NCI-H345 treated with DMSO at 0.1 percent for 48 hours (cell line): ENCODE data around the gene LARGE1.

Experiments
- DNase-seq: peaks from one replicate; lab custom pipeline; 2025; ENCODE audit not compliant: unreplicated experiment; lab: John Stamatoyannopoulos, UW

LARGE1 gene

GRCh38 chr22:33914131-33914530 is 6.1 kb downstream of the LARGE1 start:
- DNase-seq, result no peak

- no peak for DNase-seq
Measured at GRCh38 chr22:33913188-33913587, 7.1 kb downstream of the LARGE1 start.

- DNase-seq, result no peak
Measured at GRCh38 chr22:33909911-33910310, 10.4 kb downstream of the LARGE1 start.

DNA sequence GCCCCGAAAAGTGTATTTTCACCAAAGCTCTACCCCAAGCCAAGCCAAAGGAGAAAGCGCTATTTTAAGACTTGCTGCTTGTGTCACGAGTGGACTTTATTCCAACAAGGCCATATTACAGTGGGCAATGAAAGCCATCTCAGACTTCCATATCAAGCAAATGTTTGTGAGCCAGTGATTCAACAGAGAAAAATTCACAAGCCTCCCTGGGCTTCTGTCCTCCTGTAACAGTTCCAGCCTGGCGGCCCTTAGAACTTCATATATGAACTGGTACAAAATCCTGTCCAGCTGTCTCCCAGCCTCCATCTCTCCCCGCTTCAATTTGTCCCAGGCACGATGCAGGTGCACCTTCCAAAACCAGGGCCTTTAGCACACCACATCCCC is 11.2 kb downstream of the LARGE1 start:
- no peak for DNase-seq

DNA sequence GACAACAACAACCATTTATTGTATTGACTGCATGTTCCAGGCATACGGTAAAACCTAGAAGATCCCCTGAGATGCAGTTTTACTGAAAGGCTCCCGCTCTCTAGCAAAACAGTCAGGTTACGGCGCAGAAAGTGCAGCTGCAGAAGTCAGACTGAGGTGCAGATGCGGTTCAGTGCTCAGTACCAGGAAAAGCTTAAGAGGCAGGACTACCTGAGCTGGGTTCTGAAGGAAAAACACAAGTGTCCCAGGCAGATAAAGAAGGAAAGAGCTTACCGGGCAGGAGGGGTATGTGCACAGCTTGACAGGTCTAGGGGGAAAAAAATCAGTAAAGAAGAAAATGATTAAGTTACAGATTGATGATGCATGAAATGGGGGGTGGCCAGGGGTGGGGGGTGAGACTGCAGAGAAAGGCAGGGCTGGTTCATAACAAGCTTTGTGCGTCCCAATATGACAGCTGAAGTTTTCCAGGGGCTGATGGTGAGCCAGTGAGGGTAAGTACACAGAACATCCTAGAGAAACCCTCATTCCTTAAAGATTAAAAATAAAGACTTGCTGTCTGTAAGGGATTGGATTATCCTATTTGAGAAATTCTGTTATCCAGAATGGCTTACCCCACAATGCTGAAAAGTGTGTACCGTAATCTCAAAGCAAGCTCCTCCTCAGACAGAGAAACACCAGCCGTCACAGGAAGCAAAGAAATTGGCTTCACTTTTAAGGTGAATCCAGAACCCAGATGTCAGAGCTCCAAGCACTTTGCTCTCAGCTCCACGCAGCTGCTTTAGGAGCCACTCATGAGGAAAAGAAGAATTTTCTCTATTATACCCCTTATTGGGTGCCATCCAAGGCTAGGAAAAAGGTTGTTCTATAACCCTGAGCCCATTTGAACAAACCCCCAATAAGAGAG is 11.9 kb downstream of the LARGE1 start:
- DNase-seq, result no peak

DNA sequence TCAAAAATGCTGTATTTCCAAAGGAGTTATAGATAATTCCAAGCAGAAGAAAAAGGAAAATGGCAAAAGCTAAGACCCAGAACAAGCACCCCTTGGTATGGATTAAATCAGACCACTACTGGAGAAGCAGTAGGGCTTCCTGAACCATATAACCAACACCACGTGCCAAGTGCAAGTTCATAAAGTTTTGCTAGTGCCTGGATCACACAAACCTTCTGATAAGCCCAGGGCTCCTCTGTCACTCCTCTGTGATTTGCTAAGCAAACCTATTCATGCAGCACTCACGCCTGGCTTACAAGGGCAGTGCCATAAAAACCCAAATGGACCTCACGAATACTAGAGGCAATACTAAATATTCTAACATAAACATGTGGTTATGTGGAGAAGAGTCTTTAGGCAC is 13.3 kb downstream of the LARGE1 start:
- no peak for DNase-seq

- no peak for DNase-seq
Measured at GRCh38 chr22:33906475-33906874, 13.8 kb downstream of the LARGE1 start.

DNA sequence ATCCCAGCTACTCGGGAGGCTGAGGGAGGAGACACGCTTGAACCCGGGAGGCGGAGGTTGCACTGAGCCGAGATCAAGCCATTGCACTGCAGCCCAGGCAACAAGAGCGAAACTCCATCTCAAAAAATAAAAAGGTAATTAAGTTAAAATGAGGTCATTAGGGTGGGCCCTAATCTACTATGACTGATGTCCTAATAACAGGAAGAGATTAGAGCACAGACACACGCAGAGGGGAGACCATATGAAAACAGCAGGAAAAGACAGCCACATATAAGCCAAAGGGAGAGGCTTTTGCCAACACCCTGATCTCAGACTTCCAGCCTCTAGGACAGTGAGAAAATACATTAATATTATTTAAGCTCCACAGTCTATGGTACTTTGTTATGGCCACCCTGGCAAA is 17.3 kb downstream of the LARGE1 start:
- DNase-seq, result no peak

DNA sequence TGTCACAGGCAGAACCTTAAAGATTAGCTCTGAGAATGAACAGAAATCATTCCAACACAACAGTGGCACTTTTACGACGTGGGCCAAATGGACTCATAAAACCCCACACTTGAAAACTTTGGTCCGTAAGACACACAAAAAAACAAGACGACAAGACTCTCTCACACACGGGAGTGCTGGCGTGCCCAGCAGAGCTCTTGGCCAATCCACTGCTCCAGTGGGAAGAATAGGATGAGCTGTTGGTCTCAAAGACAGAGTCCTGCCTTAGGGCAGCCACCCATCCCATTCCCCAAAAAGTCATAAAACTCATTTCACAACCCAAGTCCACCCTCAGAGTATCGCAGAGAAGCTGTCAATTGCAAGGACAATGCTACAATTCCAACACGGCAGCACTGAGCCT is 18.2 kb downstream of the LARGE1 start:
- no peak for DNase-seq

DNA sequence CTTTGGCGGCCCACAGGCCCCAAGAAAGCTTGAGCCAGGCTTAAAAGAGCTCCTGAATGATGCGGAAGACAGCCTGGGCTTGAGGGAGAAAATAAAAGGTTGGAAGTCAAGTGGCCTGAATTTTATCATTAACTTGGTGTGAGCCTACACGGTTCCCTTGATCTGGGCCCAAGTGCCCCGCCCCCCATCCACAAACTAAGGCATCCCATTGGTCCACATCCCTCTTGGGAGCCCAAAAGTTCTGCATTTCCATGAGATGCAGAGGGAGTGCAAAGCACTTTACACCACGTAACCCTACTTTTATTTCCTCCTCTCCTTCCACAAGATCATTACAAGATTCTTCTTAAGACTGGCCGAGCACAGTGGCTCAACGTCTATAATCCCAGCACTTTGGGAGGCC is 22.2 kb downstream of the LARGE1 start:
- no peak for DNase-seq

DNA sequence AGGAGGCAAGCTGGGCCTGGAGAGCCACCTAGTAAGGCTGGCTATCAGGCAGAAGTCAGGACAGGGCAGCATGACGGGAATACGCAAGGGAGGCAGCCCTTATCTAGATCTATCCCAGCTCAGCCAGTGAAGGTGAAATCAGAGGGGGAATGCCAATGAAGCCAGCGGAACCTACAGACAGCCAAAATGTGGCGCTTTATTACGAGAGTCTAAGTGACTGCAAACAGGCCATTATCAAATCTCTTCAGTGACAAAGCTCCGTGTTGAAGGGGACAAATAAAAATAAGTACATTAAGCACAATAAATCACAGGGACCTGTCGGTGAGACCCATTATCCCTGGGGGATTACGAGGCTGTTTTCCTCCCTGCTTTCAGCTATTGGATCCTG is 22.8 kb downstream of the LARGE1 start:
- no peak for DNase-seq

DNA sequence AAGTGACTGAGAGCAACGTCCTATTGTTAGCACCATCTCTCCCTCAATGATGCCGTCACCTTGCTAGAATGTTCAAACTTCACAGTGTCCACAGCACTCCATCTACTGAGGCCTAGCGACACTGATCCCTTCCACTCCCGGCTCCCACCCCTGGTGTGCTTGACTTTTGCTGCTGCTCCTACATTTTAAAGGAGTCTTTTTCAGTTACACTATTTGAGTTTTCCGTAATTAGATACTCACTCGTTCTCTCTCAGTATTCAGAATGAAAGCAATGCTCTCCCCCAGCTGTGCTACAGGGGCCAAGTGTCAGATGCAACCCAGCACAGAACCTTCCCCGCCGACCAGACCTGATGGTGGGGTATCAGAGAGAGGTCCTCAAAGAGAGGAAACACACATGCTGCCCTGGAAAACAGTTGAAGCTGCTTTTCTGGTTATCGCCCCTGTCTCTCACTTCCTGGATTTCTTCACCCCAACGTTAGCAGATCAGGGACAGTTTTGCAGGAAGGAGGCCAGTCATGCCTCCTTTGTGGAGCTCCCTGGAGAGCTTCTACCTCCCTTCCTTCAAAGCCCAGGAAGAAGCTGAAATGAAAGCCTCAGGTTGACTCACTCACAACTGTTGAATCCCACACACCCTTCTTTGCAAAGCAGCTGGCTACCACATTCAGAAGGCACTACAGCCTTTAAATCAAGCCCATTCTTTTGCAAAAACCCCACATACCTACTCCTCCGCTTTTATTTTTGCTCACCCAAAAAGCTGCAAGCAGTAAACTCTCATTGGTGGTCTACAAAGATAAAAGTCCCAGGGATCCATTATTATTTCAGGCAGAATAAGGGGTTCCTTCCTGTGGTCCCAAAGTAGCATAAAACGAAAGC is 23.5 kb downstream of the LARGE1 start:
- no peak for DNase-seq

DNA sequence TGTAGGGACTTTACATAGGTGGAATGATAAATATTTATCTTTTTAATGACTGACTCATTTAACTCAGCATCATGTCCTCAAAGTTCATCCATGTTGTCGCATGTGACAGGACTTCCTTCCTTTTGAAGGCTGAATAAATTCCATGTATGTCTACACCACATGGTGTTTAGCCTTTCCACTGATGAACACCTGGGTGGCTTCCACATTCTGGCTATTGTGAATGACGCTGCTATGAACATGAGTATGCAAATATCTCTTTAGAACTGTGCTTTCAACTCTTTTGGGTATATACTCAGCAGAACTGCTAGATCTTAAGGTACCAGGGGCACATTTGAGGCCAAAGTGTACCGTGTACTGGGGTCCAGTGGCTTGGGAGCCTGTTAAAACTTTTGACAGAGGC is 24.1 kb downstream of the LARGE1 start:
- no peak for DNase-seq

GRCh38 chr22:33895444-33895843 is 24.8 kb downstream of the LARGE1 start:
- DNase-seq, result no peak

DNA sequence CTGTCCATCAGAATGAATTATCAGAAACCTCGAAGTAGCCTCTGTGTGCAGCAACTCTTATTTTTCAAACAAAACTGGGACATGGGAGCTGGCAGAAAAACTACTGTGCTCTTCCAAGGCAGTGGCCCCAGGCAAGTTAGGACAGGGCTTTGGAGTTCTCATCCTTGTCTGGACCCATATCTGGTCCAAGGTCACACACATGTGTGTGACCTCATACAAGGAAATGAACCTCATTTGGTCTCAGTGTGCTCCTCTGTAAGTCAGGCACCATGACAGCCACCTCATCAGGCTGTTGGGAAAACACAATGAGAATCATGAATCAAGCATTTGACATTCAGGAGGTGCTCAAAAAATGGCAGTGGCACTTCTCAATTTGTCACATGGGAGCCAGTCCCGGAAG is 25.8 kb downstream of the LARGE1 start:
- no peak for DNase-seq

GRCh38 chr22:33894036-33894435 is 26.2 kb downstream of the LARGE1 start:
- DNase-seq, result no peak

- DNase-seq, result no peak
Measured at GRCh38 chr22:33893512-33893911, 26.8 kb downstream of the LARGE1 start.

DNA sequence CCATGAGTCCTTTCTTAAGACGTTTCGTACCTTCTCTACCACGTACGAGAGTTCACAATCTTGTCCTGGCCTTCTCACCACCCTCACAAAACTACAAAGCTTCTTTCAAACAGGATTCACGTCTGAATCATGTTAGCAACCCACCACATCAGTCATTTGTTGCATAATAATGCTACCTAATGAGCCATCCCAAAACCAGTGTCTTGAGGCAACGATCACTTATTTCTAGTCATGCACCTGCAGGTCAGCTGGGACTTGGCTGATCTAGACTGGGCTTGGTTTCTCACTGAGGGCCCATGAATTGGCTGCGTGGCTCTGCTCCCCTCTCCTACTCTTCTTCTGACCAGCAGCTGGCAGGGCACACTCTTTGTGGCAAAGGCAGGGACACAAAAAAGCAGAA is 28.3 kb downstream of the LARGE1 start:
- no peak for DNase-seq

GRCh38 chr22:33891455-33891854 is 28.8 kb downstream of the LARGE1 start:
- no peak for DNase-seq

DNA sequence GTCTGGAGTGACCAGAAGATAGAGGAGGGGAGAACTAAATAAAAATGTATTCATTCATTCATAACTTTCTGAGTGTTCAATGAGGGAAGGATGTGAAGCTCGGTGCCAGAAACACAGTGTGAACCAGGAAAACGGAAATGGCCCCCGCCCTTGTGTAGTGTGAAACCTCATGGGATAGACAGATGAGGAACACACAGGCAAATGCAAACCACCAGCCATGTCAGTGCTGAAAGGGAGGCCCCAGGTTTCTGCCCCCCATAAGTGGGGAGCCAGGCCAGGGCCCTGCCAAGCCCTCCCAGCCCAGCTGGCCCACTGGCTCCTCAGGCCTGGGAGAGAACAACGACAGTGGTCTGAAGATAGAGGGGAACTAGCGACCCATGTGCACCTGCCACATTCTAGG is 30.5 kb downstream of the LARGE1 start:
- no peak for DNase-seq

GRCh38 chr22:33888821-33889220 is 31.5 kb downstream of the LARGE1 start:
- no peak for DNase-seq

DNA sequence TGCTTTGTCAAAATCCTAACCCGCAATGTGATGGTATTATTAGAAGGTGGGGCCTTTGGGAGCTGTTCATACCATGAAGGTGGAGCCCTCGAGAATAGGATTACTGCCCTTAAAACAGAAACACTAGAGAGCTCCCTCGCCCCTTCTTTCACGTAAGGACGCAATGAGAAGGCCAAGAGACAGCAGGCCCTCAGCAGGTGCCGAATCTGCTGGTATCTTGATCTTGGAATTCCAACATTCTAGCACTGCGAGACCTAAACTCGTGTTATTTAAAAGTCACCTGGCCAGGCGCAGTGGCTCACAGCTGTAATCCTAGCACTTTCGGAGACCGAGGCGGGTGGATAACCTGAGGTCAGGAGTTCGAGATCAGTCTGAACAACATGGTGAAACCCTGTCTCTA is 33.1 kb downstream of the LARGE1 start:
- no peak for DNase-seq
